ENCODE data around the gene SDR42E2. TPM values are rescaled to one million over a fixed set of nuclear protein-coding genes. Genes with fewer than 3 reads are reported as not detected.

The SDR42E2 gene
- total RNA-seq, 1 donor from 2014 or later, result not detected

GRCh38 chr16:22204091-22204655 lies 41.9 kb downstream of the SDR42E2 start:
- H3K27ac Mint-ChIP-seq, result no peak overlapping the region

GRCh38 chr16:22205577-22206012 lies 43.3 kb downstream of the SDR42E2 start:
- DNase-seq (ENCODE audit: low spot score, unreplicated experiment), result no peak
- TF ChIP-seq CTCF (IDR thresholded peaks at IDR 0.05; ENCODE audit: unreplicated experiment), result no peak
- Mint-ChIP-seq H3K4me3 (ENCODE audit: low read depth) (peak overlapping the region; percentile 82), H3K4me1 (ENCODE audit: low read depth) (peaks cover 8% of the 10 kb centered on the region), H3K36me3 (ENCODE audit: insufficient read depth) (peaks cover 1% of the 10 kb centered on the region), H3K27ac (peak overlapping the region; percentile 87), H3K27me3 (peaks cover 4% of the 10 kb centered on the region), H3K9me3 (ENCODE audit: low read depth) (no peaks in the 10 kb centered on the region)

More at GRCh38 chr16:22204091-22204655, 41.9 kb downstream of the SDR42E2 start:
- DNase-seq (ENCODE audit: low spot score, unreplicated experiment), result no peak
- Mint-ChIP-seq H3K9me3 (ENCODE audit: low read depth) (no peaks in the 10 kb centered on the region), H3K4me1 (ENCODE audit: low read depth) (peaks cover 8% of the 10 kb centered on the region), H3K4me3 (ENCODE audit: low read depth) (no peak overlapping the region), H3K27me3 (peaks cover 4% of the 10 kb centered on the region), H3K36me3 (ENCODE audit: insufficient read depth) (no peaks in the 10 kb centered on the region)
- no peak for TF ChIP-seq CTCF (IDR thresholded peaks at IDR 0.05; ENCODE audit: unreplicated experiment)

DNA sequence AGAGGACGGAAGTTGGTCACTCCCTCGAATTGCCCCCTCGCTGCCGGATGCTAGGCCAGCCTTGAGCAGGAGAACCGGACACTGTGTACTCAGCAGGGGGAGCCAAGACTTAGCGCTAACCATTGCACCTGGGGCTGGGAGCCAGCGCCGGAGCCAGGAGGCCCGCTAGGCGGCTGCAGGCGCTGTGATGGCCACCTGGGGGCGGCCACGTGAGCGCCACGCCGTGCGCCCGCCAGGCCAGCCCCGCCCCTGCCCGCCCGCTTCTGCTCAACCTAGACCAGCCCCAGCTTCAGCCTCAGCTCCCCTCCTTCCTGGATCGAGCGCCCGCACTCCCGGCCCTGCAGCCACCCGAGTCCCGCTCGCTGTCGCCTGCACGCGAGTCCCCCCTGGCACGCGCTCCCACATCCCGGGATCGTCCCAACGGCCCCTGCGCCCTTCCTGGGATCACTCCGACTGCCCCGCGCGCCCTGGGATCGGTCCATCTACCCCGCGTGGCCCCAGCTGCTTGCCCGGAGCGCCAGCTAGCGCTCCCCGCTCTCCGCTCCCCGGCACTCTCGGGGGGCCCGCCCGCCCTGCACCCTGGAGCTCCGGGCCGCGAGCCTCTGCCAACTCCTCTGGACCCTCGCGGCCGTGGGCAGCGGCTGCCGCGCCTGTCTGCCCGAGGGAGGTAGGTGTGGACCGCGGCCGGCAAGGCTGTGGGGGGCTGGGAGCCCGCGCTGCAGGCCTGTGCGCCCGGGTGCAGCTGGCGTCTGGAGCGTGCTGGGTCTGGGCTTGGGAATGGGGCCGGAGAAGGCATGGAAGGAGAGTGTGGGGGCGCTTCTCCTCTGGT lies 43.9 kb downstream of the SDR42E2 start, which contains the start of gene EEF2K:
TSS of gene EEF2K (plus strand) at position 266 of the 829 bp plus-strand sequence. CDS start 19,452 bp downstream, outside the sequence.
- H3K9me3 Mint-ChIP-seq (ENCODE audit: low read depth), result no peaks in the 10 kb centered on the region
- H3K4me3 Mint-ChIP-seq (ENCODE audit: low read depth), result peak within 1 kb of the TSS; percentile 82
- peaks cover 4% of the 10 kb centered on the region for H3K27me3 Mint-ChIP-seq
- H3K36me3 Mint-ChIP-seq (ENCODE audit: insufficient read depth), result peaks cover 2% of the 10 kb centered on the region
- peak; percentile 85 for DNase-seq (ENCODE audit: low spot score, unreplicated experiment)
- peak; percentile 81 for TF ChIP-seq CTCF (IDR thresholded peaks at IDR 0.05; ENCODE audit: unreplicated experiment)
- H3K27ac Mint-ChIP-seq, result peak within 1 kb of the TSS; percentile 87
- peaks cover 8% of the 10 kb centered on the region for H3K4me1 Mint-ChIP-seq (ENCODE audit: low read depth)

DNA sequence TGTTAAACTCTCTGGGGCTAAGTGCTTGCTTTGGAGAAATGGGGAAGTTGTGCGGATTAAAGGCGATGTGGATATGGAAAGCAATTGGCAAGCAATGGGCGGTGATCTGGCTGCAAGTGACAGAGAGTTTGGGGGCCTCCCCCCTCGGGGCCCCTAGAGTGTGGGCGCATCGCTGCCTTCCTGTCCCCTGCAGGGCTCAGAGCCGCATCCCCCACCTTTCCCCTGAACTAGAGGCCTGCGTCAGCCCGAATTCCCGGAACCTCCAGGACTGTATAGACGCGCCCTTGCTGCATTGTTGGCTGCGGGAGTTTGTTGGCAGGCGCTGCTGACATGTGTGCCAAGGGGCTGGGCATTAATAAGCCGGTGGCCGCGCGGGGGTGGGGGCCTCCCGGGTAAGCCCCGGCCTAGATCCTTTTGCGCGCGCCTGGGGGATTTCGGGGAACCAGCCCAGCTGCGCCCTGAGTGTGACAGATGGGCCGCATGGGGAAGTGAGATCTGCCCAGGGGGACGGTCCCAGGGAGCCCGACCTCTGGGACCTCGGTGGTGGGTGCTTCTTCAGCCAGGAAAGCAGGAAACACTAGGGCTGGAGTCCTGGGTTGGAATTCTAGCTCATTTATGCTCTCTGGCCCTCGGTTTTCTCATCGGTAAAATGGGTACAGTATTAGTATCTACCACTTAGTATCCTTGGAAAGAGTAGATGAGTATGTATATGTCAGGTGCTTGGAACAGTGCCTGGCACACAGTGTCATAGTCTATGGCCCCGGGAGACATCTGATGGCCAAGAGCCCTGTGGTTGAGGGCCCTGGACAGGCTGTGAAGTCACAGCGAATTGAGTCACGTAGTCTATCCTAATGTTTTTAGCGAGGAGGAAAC lies 44.8 kb downstream of the SDR42E2 start:
- Mint-ChIP-seq H3K4me3 (ENCODE audit: low read depth) (peak overlapping the region; percentile 82), H3K9me3 (ENCODE audit: low read depth) (no peaks in the 10 kb centered on the region), H3K4me1 (ENCODE audit: low read depth) (peaks cover 8% of the 10 kb centered on the region), H3K27ac (no peak overlapping the region), H3K27me3 (peaks cover 4% of the 10 kb centered on the region), H3K36me3 (ENCODE audit: insufficient read depth) (peaks cover 2% of the 10 kb centered on the region)
- DNase-seq (ENCODE audit: low spot score, unreplicated experiment), result no peak
- TF ChIP-seq CTCF (IDR thresholded peaks at IDR 0.05; ENCODE audit: unreplicated experiment), result no peak

Measured in progenitor cell of endocrine pancreas (in vitro differentiated cells).